SK-N-MC (cell line): ENCODE data around the gene NSD1.

Experiments used
- EZH2 ChIP-seq: fragments of 200-600 bp; sonication (generic); IDR thresholded peaks from one replicate; pipeline ENCODE4 v1.6.1; 2017; ENCODE audit warnings: antibody characterized with exemption
- FOXP2 ChIP-seq: optimal IDR thresholded peaks from 2 replicates; pipeline ENCODE3; 2011; ENCODE audit warnings: mild to moderate bottlenecking, moderate library complexity; ENCODE audit not compliant: insufficient read depth; ENCODE audit errors: extremely low read length, control extremely low read depth
- POLR2AphosphoS5 ChIP-seq: IDR thresholded peaks from 2 replicates; pipeline ENCODE4 v1.6.1; 2012; ENCODE audit warnings: mild to moderate bottlenecking, low read depth, low read length, borderline replicate concordance

- no peak for TF ChIP-seq EZH2
- TF ChIP-seq POLR2AphosphoS5, result no peak
- no peak for TF ChIP-seq FOXP2
Observed at GRCh38 chr5:177233206-177233605, 99.6 kb downstream of the NSD1 start.
